Aorta (tissue), 5 donors: ENCODE measurements around the gene PMEPA1. TPM values are rescaled to one million over a fixed set of nuclear protein-coding genes. Genes with fewer than 3 reads are reported as not detected.
A peak's percentile ranks its signal among the peaks of the same experiment; 100 is the strongest.

Experiments used
- ATAC-seq: fragments of 200-7000 bp; cut with Tn5 transposase; one replicate; pipeline ENCODE4 v1.9.1; 2022; ENCODE audit warnings: moderate library complexity; ENCODE audit not compliant: low FRiP score
- DNase-seq, 2 donors: peaks; one replicate each; pipeline ENCODE4 v3.0.0-alpha.2; 2020
- H3K27ac ChIP-seq, 2 donors: one replicate each; pipeline ENCODE4 v1.5.1; 2013; ENCODE audit warnings: low read length in 2 of 2, mild to moderate bottlenecking in 2 of 2, moderate library complexity in 2 of 2, control low read depth in 1 of 2, inconsistent platforms in 1 of 2, low read depth in 1 of 2
- H3K27me3 ChIP-seq, 2 donors: one replicate each; pipeline ENCODE4 v1.6.1; 2013; ENCODE audit warnings: control low read depth in 1 of 2, low read length in 1 of 2, mild to moderate bottlenecking in 1 of 2, moderate library complexity in 1 of 2; ENCODE audit not compliant: insufficient read depth in 2 of 2, control insufficient read depth in 1 of 2
- H3K36me3 ChIP-seq, 2 donors: one replicate each; pipeline ENCODE4 v1.6.1; 2013; ENCODE audit warnings: control low read depth in 1 of 2, low read length in 1 of 2, mild to moderate bottlenecking in 1 of 2; ENCODE audit not compliant: insufficient read depth in 2 of 2, control insufficient read depth in 1 of 2
- H3K4me1 ChIP-seq, 2 donors: one replicate each; pipeline ENCODE4 v1.6.1; 2013; ENCODE audit warnings: low read length in 2 of 2, control low read depth in 1 of 2, mild to moderate bottlenecking in 1 of 2, moderate library complexity in 1 of 2; ENCODE audit not compliant: insufficient read depth in 2 of 2, control insufficient read depth in 1 of 2
- H3K4me3 ChIP-seq, 2 donors: one replicate each; pipeline ENCODE4 v1.5.1; 2013; ENCODE audit warnings: low read length in 2 of 2, control low read depth in 1 of 2, mild to moderate bottlenecking in 1 of 2
- H3K9me3 ChIP-seq: one replicate; pipeline ENCODE4 v1.6.1; 2013; ENCODE audit warnings: mild to moderate bottlenecking, low read length; ENCODE audit not compliant: control insufficient read depth
- WGBS, 2 donors: extraction: QIAGEN DNeasy Blood & Tissue Kit; methylation state at CpG; one replicate each; pipeline ENCODE4 v1.1.7; 2013; 5-methylcytosine and 5-hydroxymethylcytosine counted together
- intact Hi-C, 2 donors: fragments of 100-400 bp; cut with DNase I; formaldehyde crosslinking; loops; one replicate each; pipeline versions ENCODE4 v1.14.2 to v1.15.0; 2022
- polyA plus RNA-seq, 2 donors: library from polyadenylated mRNA; stranded (reverse); fragments of 200-250 nt; gene quantifications; one replicate each; pipeline ENCODE4 v1.2.3, GENCODE V29; 2013
- total RNA-seq, 2 donors: library from RNA; stranded (reverse); fragmentation: NEBNext Ultra II Directional; extraction: Animal tissue kit (Norgen Biotek cat#: 25700); gene quantifications; one replicate each; pipeline ENCODE4 v1.2.1, GENCODE V29; 2021
- donor health status: healthy with polysubstance abuse.
- donor health status: Bipolar disorder and iron deficiency.
- donor health status: DM: no; HTN: no; CAD: no.
- donor health status: DM: no; HTN: no; CAD: no.
- donor health status: DM: yes; HTN: yes; CAD: no.

The PMEPA1 gene
- total and polyA plus RNA-seq, 4 donors, result 31.4 to 188 (median 107) TPM

- Histone ChIP-seq H3K4me3 (no peak overlapping the region), H3K4me1 (no peaks in the 10 kb centered on the region), H3K27me3 (no peaks in the 10 kb centered on the region), H3K27ac (no peak overlapping the region), H3K9me3 (no peaks in the 10 kb centered on the region), H3K36me3 (peaks cover 0 to 5% of the 10 kb centered on the region in 2 donors)
- intact Hi-C loops, result loop anchor here (5.0 to 10.0 kb wide), 2 partner anchors 45 to 303 kb away; no protein-coding TSS in a partner anchor
- WGBS, 2 donors, result 60 to 65% methylated on average over 26 of the region's 26 CpGs
- DNase-seq, result no peak
- no peak for ATAC-seq
These were observed 47.9 kb downstream of the PMEPA1 start for GRCh38 chr20:57661746-57662455.

GRCh38 chr20:57660922-57661745, 48.7 kb downstream of the PMEPA1 start:
- intact Hi-C loops, result loop anchor here (5.0 to 10.0 kb wide), 2 partner anchors 46 to 304 kb away; no protein-coding TSS in a partner anchor
- H3K9me3 ChIP-seq, result no peaks in the 10 kb centered on the region
- H3K27ac ChIP-seq, result no peak overlapping the region
- H3K4me1 ChIP-seq, result no peaks in the 10 kb centered on the region
- no peak overlapping the region for H3K4me3 ChIP-seq
- H3K27me3 ChIP-seq, result no peaks in the 10 kb centered on the region
- DNase-seq (peak; percentile 59 to 79), ATAC-seq (no peak)
- H3K36me3 ChIP-seq, result peaks cover 0 to 5% of the 10 kb centered on the region in 2 donors
- WGBS, 2 donors, result 17 to 19% methylated on average over 31 of the region's 31 CpGs

GRCh38 chr20:57660181-57660921, 49.5 kb downstream of the PMEPA1 start:
- DNase-seq, result no peak
- H3K27me3 ChIP-seq, result no peaks in the 10 kb centered on the region
- WGBS, 2 donors, result 69 to 70% methylated on average over 13 of the region's 13 CpGs
- no peaks in the 10 kb centered on the region for H3K9me3 ChIP-seq
- no peaks in the 10 kb centered on the region for H3K4me1 ChIP-seq
- no peak overlapping the region for H3K4me3 ChIP-seq
- peaks cover 0 to 5% of the 10 kb centered on the region in 2 donors for H3K36me3 ChIP-seq
- no peak overlapping the region for H3K27ac ChIP-seq
- intact Hi-C loops, result loop anchor here (5.0 to 10.0 kb wide), 2 partner anchors 47 to 304 kb away; no protein-coding TSS in a partner anchor
- ATAC-seq, result no peak

- intact Hi-C loops, result loop anchor here (5.0 to 10.0 kb wide), 4 partner anchors 48 to 355 kb away; no protein-coding TSS in a partner anchor
- no peaks in the 10 kb centered on the region for H3K4me1 ChIP-seq
These were observed 50.2 kb downstream of the PMEPA1 start for GRCh38 chr20:57659517-57660180.

GRCh38 chr20:57658833-57659516, 50.8 kb downstream of the PMEPA1 start:
- ATAC-seq, result no peak
- Histone ChIP-seq H3K4me3 (no peak overlapping the region), H3K36me3 (peaks cover 0 to 5% of the 10 kb centered on the region in 2 donors), H3K27ac (no peak overlapping the region), H3K27me3 (no peaks in the 10 kb centered on the region), H3K4me1 (no peaks in the 10 kb centered on the region), H3K9me3 (no peaks in the 10 kb centered on the region)
- intact Hi-C loops, result loop anchor here in 1 of 2 donors (5.0 to 10.0 kb wide), 2 partner anchors 88 to 356 kb away; no protein-coding TSS in a partner anchor
- WGBS, 2 donors, result 69 to 72% methylated on average over 25 of the region's 25 CpGs
- DNase-seq, result peak in 1 of 2 donors; percentile 72

More at GRCh38 chr20:57659517-57660180, 50.2 kb downstream of the PMEPA1 start:
- Histone ChIP-seq H3K27me3 (no peaks in the 10 kb centered on the region), H3K9me3 (no peaks in the 10 kb centered on the region), H3K4me3 (no peak overlapping the region), H3K36me3 (peaks cover 0 to 5% of the 10 kb centered on the region in 2 donors), H3K27ac (no peak overlapping the region)
- WGBS, 2 donors, result 76 to 78% methylated on average over 24 of the region's 24 CpGs
- no peak for ATAC-seq
- peak in 1 of 2 donors; percentile 61 for DNase-seq

GRCh38 chr20:57658447-57658832, 51.4 kb downstream of the PMEPA1 start:
- H3K36me3 ChIP-seq, result peaks cover 0 to 5% of the 10 kb centered on the region in 2 donors
- WGBS, 2 donors, result 42 to 45% methylated on average over 8 of the region's 8 CpGs
- no peaks in the 10 kb centered on the region for H3K9me3 ChIP-seq
- peak overlapping the region in 1 of 2 donors; percentile 23 for H3K27ac ChIP-seq
- DNase-seq (no peak), ATAC-seq (no peak)
- H3K4me3 ChIP-seq, result no peak overlapping the region
- intact Hi-C loops, result loop anchor here in 1 of 2 donors (5.0 to 10.0 kb wide), 2 partner anchors 89 to 356 kb away; no protein-coding TSS in a partner anchor
- H3K4me1 ChIP-seq, result no peaks in the 10 kb centered on the region
- H3K27me3 ChIP-seq, result no peaks in the 10 kb centered on the region

- Histone ChIP-seq H3K27me3 (no peaks in the 10 kb centered on the region), H3K27ac (peak overlapping the region in 1 of 2 donors; percentile 23), H3K4me1 (no peaks in the 10 kb centered on the region), H3K36me3 (peaks cover 0 to 5% of the 10 kb centered on the region in 2 donors), H3K4me3 (no peak overlapping the region), H3K9me3 (no peaks in the 10 kb centered on the region)
- WGBS, 2 donors, result 43 to 47% methylated on average over 35 to 36 of the region's 36 CpGs
- ATAC-seq (peak; percentile 8), DNase-seq (peak; percentile 69 to 79)
- intact Hi-C loops, result loop anchor here in 1 of 2 donors (2.0 to 10.0 kb wide), 3 partner anchors 90 to 429 kb away; no protein-coding TSS in a partner anchor
These were observed 52.0 kb downstream of the PMEPA1 start for GRCh38 chr20:57657535-57658446.
